Measurements from ENCODE around the gene TBC1D8B.
"Not testable (repeated sequence)": the region's sequence is repeated elsewhere in the genome, so short reads cannot be mapped to it uniquely, and the experiment has no call there.

- not testable (repeated sequence) for TF ChIP-seq MEIS1 (CRISPR knock-in tag; IDR thresholded peaks at IDR 0.05; ENCODE audit: borderline replicate concordance); CTCF (tag by site-specific recombination; IDR thresholded peaks at IDR 0.05)
Measured at GRCh38 chrX:106812930-106813329, 10.5 kb downstream of the TBC1D8B start.
